Sigmoid colon (tissue), 7 donors: ENCODE measurements around the gene DPEP2NB. TPM values are rescaled to one million over a fixed set of nuclear protein-coding genes. Genes with fewer than 3 reads are reported as not detected.

Source experiments
- DNase-seq: peaks from one replicate; pipeline ENCODE4 v3.0.0-alpha.2; 2019
- H3K27ac ChIP-seq, 4 donors: fragments of 200-600 bp; sonication (generic); one replicate each; pipeline ENCODE4 v1.5.1; 2016 to 2019; ENCODE audit warnings: mild to moderate bottlenecking in 1 of 4
- H3K27me3 ChIP-seq, 3 donors: fragments of 200-600 bp; sonication (generic); one replicate each; pipeline ENCODE4 v1.5.1; 2019; ENCODE audit warnings: mild to moderate bottlenecking in 1 of 3
- H3K36me3 ChIP-seq, 4 donors: fragments of 200-600 bp; sonication (generic); one replicate each; pipeline ENCODE4 v1.5.1; 2016 to 2019
- H3K4me1 ChIP-seq, 4 donors: fragments of 200-600 bp; sonication (generic); one replicate each; pipeline ENCODE4 v1.5.1; 2017 to 2019
- H3K4me3 ChIP-seq, 4 donors: fragments of 200-600 bp; sonication (generic); one replicate each; pipeline ENCODE4 v1.5.1; 2017 to 2019; ENCODE audit warnings: mild to moderate bottlenecking in 2 of 4, moderate library complexity in 1 of 4
- H3K9me3 ChIP-seq, 4 donors: fragments of 200-600 bp in 3 of 4; sonication (generic) in 3 of 4; one replicate each; pipeline versions ENCODE4 v1.5.1 to v1.6.1; 2013 to 2019
- EP300 ChIP-seq, 4 donors: sonication (generic); formaldehyde crosslinking; IDR thresholded peaks; one replicate each; pipeline ENCODE4 v1.6.1; 2017; ENCODE audit warnings: antibody characterized with exemption in 4 of 4
- POLR2A ChIP-seq, 2 donors: fragments of 450-650 bp; IDR thresholded peaks; one replicate each; pipeline ENCODE4 v1.6.1; 2016; ENCODE audit warnings: antibody characterized with exemption in 2 of 2, mild to moderate bottlenecking in 2 of 2, moderate library complexity in 2 of 2
- POLR2AphosphoS5 ChIP-seq, 4 donors: sonication (generic); formaldehyde crosslinking; IDR thresholded peaks; one replicate each; pipeline ENCODE4 v1.6.1; 2017; ENCODE audit warnings: antibody characterized with exemption in 4 of 4
- WGBS, 2 donors: extraction: QIAGEN DNeasy Blood & Tissue Kit; methylation state at CpG; one replicate each; pipeline ENCODE4 v1.1.7; 2013; 5-methylcytosine and 5-hydroxymethylcytosine counted together
- intact Hi-C: fragments of 100-400 bp; cut with DNase I; formaldehyde crosslinking; loops from one replicate; pipeline ENCODE4 v1.15.1; 2023
- polyA plus RNA-seq, 3 donors: library from polyadenylated mRNA; stranded (reverse); fragments of 200-250 nt; gene quantifications; one replicate each; pipeline ENCODE4 v1.2.3, GENCODE V29; 2013
- total RNA-seq, 4 donors: library from RNA; depleted of rRNA; stranded (reverse); fragments of >200 nt; gene quantifications; one replicate each; pipeline ENCODE4 v1.1.0, GENCODE V29; 2016
- TF ChIP-seq, protein P1 (sequence below), 4 experiments: fragments of 450-650 bp in 3 of 4; fragments of 200-600 bp in 1 of 4; IDR thresholded peaks; one replicate each; pipeline ENCODE4 v1.5.1; 2016 to 2019; ENCODE audit warnings: antibody characterized with exemption in 4 of 4, mild to moderate bottlenecking in 3 of 4, moderate library complexity in 2 of 4
- donor health status: healthy with polysubstance abuse.
- donor health status: Bipolar disorder and iron deficiency.
- donor health status: healthy.

Gene DPEP2NB
- total and polyA plus RNA-seq, 7 donors, result not detected

DNA sequence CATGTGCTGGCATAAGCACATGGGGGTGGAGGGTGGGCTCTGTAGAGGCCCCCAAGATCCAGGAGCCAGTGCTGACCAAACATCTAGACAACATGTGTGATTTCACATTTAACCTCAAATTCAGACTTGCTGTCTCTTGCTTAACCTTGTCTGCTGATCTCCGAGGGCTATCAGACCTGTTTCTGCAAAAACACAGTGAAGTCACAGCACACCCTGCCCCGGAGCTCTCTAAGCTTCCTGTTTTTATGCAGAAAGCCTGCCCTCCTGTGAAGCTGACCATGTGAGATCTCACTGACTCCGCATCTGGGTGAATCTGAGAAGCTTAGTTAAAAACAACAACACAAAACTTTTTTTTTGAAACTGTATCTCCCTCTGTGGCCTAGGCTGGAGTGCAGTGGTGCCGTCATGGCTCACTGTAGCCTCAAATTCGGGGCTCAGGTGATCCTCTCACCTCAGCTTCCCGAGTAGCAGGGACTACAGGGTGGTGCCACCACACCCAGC is 9.9 kb downstream of the DPEP2NB start:
- H3K4me3 ChIP-seq, result no peak overlapping the region
- WGBS, 2 donors, result 24 to 44% methylated on average over 6 of the region's 6 CpGs
- H3K9me3 ChIP-seq, result no peaks in the 10 kb centered on the region
- H3K4me1 ChIP-seq, result no peaks in the 10 kb centered on the region
- TF ChIP-seq POLR2A (IDR thresholded peaks at IDR 0.05) (no peak), POLR2AphosphoS5 (IDR thresholded peaks at IDR 0.05) (no peak), EP300 (IDR thresholded peaks at IDR 0.05) (no peak)
- TF ChIP-seq, protein P1, sequence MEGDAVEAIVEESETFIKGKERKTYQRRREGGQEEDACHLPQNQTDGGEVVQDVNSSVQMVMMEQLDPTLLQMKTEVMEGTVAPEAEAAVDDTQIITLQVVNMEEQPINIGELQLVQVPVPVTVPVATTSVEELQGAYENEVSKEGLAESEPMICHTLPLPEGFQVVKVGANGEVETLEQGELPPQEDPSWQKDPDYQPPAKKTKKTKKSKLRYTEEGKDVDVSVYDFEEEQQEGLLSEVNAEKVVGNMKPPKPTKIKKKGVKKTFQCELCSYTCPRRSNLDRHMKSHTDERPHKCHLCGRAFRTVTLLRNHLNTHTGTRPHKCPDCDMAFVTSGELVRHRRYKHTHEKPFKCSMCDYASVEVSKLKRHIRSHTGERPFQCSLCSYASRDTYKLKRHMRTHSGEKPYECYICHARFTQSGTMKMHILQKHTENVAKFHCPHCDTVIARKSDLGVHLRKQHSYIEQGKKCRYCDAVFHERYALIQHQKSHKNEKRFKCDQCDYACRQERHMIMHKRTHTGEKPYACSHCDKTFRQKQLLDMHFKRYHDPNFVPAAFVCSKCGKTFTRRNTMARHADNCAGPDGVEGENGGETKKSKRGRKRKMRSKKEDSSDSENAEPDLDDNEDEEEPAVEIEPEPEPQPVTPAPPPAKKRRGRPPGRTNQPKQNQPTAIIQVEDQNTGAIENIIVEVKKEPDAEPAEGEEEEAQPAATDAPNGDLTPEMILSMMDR (IDR thresholded peaks at IDR 0.05), result no peak
- intact Hi-C loops, result no loop called here
- H3K27ac ChIP-seq, result peak overlapping the region; percentile 13 to 48 (median 31)
- DNase-seq, result no peak
- no peaks in the 10 kb centered on the region for H3K36me3 ChIP-seq
- H3K27me3 ChIP-seq, result no peaks in the 10 kb centered on the region

DNA sequence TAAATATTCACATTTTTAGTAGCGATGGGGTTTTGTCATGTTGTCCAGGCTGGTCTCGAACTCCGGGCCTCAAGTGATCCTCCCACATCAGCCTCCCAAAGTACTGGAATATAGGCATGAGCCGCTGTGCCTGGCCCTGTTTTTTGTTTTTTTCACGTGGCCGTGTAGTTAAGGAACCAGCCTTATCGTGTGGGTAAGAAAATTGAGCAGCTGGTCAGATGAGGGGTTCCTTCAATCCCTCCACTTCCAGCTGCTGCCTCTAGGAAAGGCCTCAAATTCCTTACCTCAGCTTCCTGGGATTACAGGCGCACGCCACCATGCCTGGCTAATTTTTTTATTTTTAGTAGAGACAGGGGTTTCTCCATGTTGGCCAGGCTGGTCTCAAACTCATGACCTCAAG is 10.5 kb downstream of the DPEP2NB start:
- no peak for DNase-seq
- no peaks in the 10 kb centered on the region for H3K27me3 ChIP-seq
- H3K36me3 ChIP-seq, result no peaks in the 10 kb centered on the region
- no peaks in the 10 kb centered on the region for H3K4me1 ChIP-seq
- no peaks in the 10 kb centered on the region for H3K9me3 ChIP-seq
- intact Hi-C loops, result no loop called here
- TF ChIP-seq POLR2A (IDR thresholded peaks at IDR 0.05), result no peak
- TF ChIP-seq, protein P1 (IDR thresholded peaks at IDR 0.05), result no peak
- TF ChIP-seq EP300 (IDR thresholded peaks at IDR 0.05), result no peak
- no peak for TF ChIP-seq POLR2AphosphoS5 (IDR thresholded peaks at IDR 0.05)
- H3K27ac ChIP-seq, result peak overlapping the region; percentile 13 to 48 (median 31)
- WGBS, 2 donors, result 86 to 89% methylated on average over 9 of the region's 9 CpGs
- H3K4me3 ChIP-seq, result no peak overlapping the region

DNA sequence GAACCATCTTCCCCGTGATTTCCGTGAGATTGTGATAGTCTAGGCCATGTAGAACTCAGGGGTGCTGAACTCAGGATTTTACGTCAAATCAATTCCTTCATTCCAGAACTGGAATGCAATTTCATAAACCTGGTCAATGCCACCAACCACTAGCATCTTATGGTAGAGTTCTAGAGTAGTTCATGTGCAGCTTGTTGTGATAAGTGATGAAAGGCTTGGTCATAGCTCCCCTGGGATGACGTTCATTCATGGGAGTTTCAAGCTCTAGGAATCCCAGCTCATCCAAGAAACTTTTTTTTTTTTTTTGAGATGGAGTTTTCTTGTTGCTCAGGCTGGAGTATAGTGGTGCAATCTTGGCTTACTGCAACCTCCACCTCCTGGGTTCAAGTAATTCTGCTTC is 12.7 kb downstream of the DPEP2NB start:
- no peaks in the 10 kb centered on the region for H3K27me3 ChIP-seq
- no peaks in the 10 kb centered on the region for H3K9me3 ChIP-seq
- no peaks in the 10 kb centered on the region for H3K36me3 ChIP-seq
- no peaks in the 10 kb centered on the region for H3K4me1 ChIP-seq
- no peak for DNase-seq
- TF ChIP-seq POLR2A (IDR thresholded peaks at IDR 0.05) (no peak), POLR2AphosphoS5 (IDR thresholded peaks at IDR 0.05) (no peak), EP300 (IDR thresholded peaks at IDR 0.05) (no peak)
- TF ChIP-seq, protein P1 (IDR thresholded peaks at IDR 0.05), result no peak
- intact Hi-C loops, result no loop called here
- WGBS, 2 donors, result 84 to 88% methylated on average over 4 of the region's 4 CpGs
- H3K27ac ChIP-seq, result no peak overlapping the region
- H3K4me3 ChIP-seq, result no peak overlapping the region

DNA sequence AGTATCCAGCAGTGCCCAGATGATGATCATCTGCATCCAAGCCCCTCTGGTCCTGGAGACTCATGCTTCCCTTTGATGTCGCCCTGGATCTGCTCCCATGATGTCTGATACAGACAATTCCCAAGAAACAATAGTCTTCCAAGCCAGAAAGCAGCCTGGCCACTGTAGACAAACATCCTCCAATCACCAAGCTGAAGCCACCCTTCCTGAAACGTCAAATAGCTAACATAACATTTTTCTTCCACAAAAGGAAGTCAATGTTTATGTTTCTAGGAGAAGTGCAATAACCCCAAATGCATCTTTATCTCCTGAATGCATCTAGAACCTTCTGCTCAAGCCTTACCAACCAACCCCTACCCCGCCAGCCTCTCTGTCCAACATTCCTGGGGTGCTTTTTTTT is 15.3 kb downstream of the DPEP2NB start:
- DNase-seq, result no peak
- Histone ChIP-seq H3K27ac (peak overlapping the region in 3 of 4 donors; percentile 31 to 61 (median 46)), H3K4me3 (no peak overlapping the region), H3K27me3 (no peaks in the 10 kb centered on the region), H3K9me3 (no peaks in the 10 kb centered on the region), H3K4me1 (no peaks in the 10 kb centered on the region), H3K36me3 (no peaks in the 10 kb centered on the region)
- WGBS, 2 donors, result 43 to 48% methylated on average over 3 of the region's 3 CpGs
- intact Hi-C loops, result no loop called here
- TF ChIP-seq POLR2AphosphoS5 (IDR thresholded peaks at IDR 0.05), result peak in 1 of 4 donors; percentile 29
- TF ChIP-seq, protein P1 (IDR thresholded peaks at IDR 0.05), result no peak

GRCh38 chr16:67999985-68000384 is 15.7 kb downstream of the DPEP2NB start:
- Histone ChIP-seq H3K4me3 (no peak overlapping the region), H3K27ac (peak overlapping the region; percentile 9 to 61 (median 38)), H3K9me3 (no peaks in the 10 kb centered on the region), H3K36me3 (no peaks in the 10 kb centered on the region), H3K27me3 (no peaks in the 10 kb centered on the region), H3K4me1 (no peaks in the 10 kb centered on the region)
- no peak for DNase-seq
- TF ChIP-seq POLR2A (IDR thresholded peaks at IDR 0.05) (no peak), POLR2AphosphoS5 (IDR thresholded peaks at IDR 0.05) (no peak), EP300 (IDR thresholded peaks at IDR 0.05) (no peak)
- TF ChIP-seq, protein P1 (IDR thresholded peaks at IDR 0.05), result no peak
- intact Hi-C loops, result no loop called here
- WGBS, 2 donors, result 43 to 67% methylated on average over 2 of the region's 2 CpGs
